ENCODE measurements around the gene CAMSAP2. TPM values are rescaled to one million over a fixed set of nuclear protein-coding genes. Genes with fewer than 3 reads are reported as not detected.

Gene CAMSAP2
- total RNA-seq, 1 experiment from 2014 or later, result 40.3 TPM

GRCh38 chr1:200694738-200695137 lies 44.0 kb upstream of the CAMSAP2 start:
- ChIA-PET POLR2A (ENCODE audit: unreplicated experiment) (no interaction called here), CTCF (interaction anchor here (0.7 kb wide), 1 partner anchor 34 kb away, joined by 4 read pairs; no protein-coding TSS in a partner anchor)

GRCh38 chr1:200699871-200700270 lies 38.8 kb upstream of the CAMSAP2 start:
- H4K20me1 ChIP-seq (ENCODE audit: insufficient read depth), result no peaks in the 10 kb centered on the region
- H2AFZ ChIP-seq, result no peak overlapping the region
- H3K79me2 ChIP-seq (ENCODE audit: low read depth), result no peaks in the 10 kb centered on the region
- no peak overlapping the region for H3K4me3 ChIP-seq
- BruUV-seq (replicated peaks), result no TSS peak
- H3K4me2 ChIP-seq, result no peak overlapping the region
- no peaks in the 10 kb centered on the region for H3F3A ChIP-seq (ENCODE audit: insufficient read depth, low read depth)
- no peak for DNase-seq
- intact Hi-C loops (cut with micrococcal nuclease; ENCODE audit: unreplicated experiment), result no loop called here
- ChIA-PET POLR2A (ENCODE audit: unreplicated experiment) (no interaction called here), CTCF (no interaction called here)
- H3K9me2 ChIP-seq (ENCODE audit: insufficient read depth), result no peaks in the 10 kb centered on the region
- H3K27ac ChIP-seq, result no peak overlapping the region
- no peaks in the 10 kb centered on the region for H3K36me3 ChIP-seq (ENCODE audit: low read depth)
- H3K27me3 ChIP-seq (ENCODE audit: insufficient read depth, low read depth), result no peaks in the 10 kb centered on the region
- H3K4me1 ChIP-seq (replicated peaks; ENCODE audit: insufficient read depth), result no peaks in the 10 kb centered on the region
- TF ChIP-seq, protein P1, sequence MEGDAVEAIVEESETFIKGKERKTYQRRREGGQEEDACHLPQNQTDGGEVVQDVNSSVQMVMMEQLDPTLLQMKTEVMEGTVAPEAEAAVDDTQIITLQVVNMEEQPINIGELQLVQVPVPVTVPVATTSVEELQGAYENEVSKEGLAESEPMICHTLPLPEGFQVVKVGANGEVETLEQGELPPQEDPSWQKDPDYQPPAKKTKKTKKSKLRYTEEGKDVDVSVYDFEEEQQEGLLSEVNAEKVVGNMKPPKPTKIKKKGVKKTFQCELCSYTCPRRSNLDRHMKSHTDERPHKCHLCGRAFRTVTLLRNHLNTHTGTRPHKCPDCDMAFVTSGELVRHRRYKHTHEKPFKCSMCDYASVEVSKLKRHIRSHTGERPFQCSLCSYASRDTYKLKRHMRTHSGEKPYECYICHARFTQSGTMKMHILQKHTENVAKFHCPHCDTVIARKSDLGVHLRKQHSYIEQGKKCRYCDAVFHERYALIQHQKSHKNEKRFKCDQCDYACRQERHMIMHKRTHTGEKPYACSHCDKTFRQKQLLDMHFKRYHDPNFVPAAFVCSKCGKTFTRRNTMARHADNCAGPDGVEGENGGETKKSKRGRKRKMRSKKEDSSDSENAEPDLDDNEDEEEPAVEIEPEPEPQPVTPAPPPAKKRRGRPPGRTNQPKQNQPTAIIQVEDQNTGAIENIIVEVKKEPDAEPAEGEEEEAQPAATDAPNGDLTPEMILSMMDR (conservative IDR thresholded peaks at IDR 0.05), result no peak
- no peak for TF ChIP-seq EZH2 (IDR thresholded peaks at IDR 0.05; ENCODE audit: low read depth)
- H3K9me3 ChIP-seq (ENCODE audit: insufficient read depth, low read depth), result no peaks in the 10 kb centered on the region

More at GRCh38 chr1:200694738-200695137, 44.0 kb upstream of the CAMSAP2 start:
- H3K9me3 ChIP-seq (ENCODE audit: insufficient read depth, low read depth), result no peaks in the 10 kb centered on the region
- TF ChIP-seq, protein P1 (conservative IDR thresholded peaks at IDR 0.05), result no peak
- TF ChIP-seq EZH2 (IDR thresholded peaks at IDR 0.05; ENCODE audit: low read depth), result no peak
- BruUV-seq (replicated peaks), result no TSS peak
- H2AFZ ChIP-seq, result no peak overlapping the region
- intact Hi-C loops (cut with micrococcal nuclease; ENCODE audit: unreplicated experiment), result no loop called here
- no peaks in the 10 kb centered on the region for H3K9me2 ChIP-seq (ENCODE audit: insufficient read depth)
- DNase-seq, result no peak
- H3K4me1 ChIP-seq (replicated peaks; ENCODE audit: insufficient read depth), result no peaks in the 10 kb centered on the region
- no peaks in the 10 kb centered on the region for H4K20me1 ChIP-seq (ENCODE audit: insufficient read depth)
- H3K27ac ChIP-seq, result no peak overlapping the region
- no peaks in the 10 kb centered on the region for H3K36me3 ChIP-seq (ENCODE audit: low read depth)
- no peak overlapping the region for H3K4me2 ChIP-seq
- no peaks in the 10 kb centered on the region for H3K27me3 ChIP-seq (ENCODE audit: insufficient read depth, low read depth)
- no peaks in the 10 kb centered on the region for H3F3A ChIP-seq (ENCODE audit: insufficient read depth, low read depth)
- no peak overlapping the region for H3K4me3 ChIP-seq
- no peaks in the 10 kb centered on the region for H3K79me2 ChIP-seq (ENCODE audit: low read depth)

DNA sequence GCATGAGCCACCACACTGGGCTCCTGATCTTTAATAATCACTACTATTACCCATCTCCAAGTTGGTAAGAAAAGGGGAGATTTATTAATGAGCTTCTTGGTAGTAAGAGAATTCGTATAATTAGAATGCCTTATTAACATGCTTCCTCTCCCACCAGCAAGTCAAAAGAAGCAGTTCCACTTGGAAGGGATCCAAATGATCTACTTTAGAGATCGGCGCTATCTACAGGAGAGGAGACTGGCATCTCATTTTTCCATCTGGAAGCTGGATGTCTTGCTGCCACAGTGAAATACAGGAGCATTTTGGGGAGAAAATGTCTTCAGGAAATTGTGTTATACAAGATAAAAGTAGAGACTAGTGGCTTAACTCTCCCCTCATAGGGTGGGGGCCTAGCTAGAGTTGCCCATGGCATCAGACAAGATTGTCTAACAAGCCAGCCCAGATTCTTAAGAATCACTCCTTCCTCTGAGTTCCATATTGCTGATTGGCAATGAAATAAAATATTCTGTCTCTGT lies 33.6 kb upstream of the CAMSAP2 start:
- Histone ChIP-seq H3K9me2 (ENCODE audit: insufficient read depth) (no peaks in the 10 kb centered on the region), H3K4me1 (replicated peaks; ENCODE audit: insufficient read depth) (no peaks in the 10 kb centered on the region), H3F3A (ENCODE audit: insufficient read depth, low read depth) (no peaks in the 10 kb centered on the region), H2AFZ (no peak overlapping the region), H4K20me1 (ENCODE audit: insufficient read depth) (no peaks in the 10 kb centered on the region), H3K27ac (no peak overlapping the region), H3K9me3 (ENCODE audit: insufficient read depth, low read depth) (no peaks in the 10 kb centered on the region), H3K36me3 (ENCODE audit: low read depth) (no peaks in the 10 kb centered on the region), H3K4me3 (no peak overlapping the region), H3K79me2 (ENCODE audit: low read depth) (no peaks in the 10 kb centered on the region), H3K4me2 (no peak overlapping the region), H3K27me3 (ENCODE audit: insufficient read depth, low read depth) (no peaks in the 10 kb centered on the region)
- POLR2A ChIA-PET (ENCODE audit: unreplicated experiment), result no interaction called here
- CTCF ChIA-PET, result no interaction called here
- BruUV-seq (replicated peaks), result no TSS peak
- no peak for DNase-seq
- intact Hi-C loops (cut with micrococcal nuclease; ENCODE audit: unreplicated experiment), result no loop called here
- TF ChIP-seq, protein P1 (conservative IDR thresholded peaks at IDR 0.05), result no peak
- TF ChIP-seq EZH2 (IDR thresholded peaks at IDR 0.05; ENCODE audit: low read depth), result no peak
